GM10248 (cell line): ENCODE results near the gene SLC27A3.
A peak's percentile ranks its signal among the peaks of the same experiment; 100 is the strongest.

Source experiments
- CTCF ChIA-PET: fragments of 300-600 bp; sonication (Branson Sonifier 250); formaldehyde crosslinking; extraction: SDS; loops from one replicate; lab custom pipeline; 2021; ENCODE audit warnings: antibody characterized with exemption; lab: Yijun Ruan, JAX
- POLR2A ChIA-PET: fragments of 350-650 bp; sonication (Branson Sonifier 250); formaldehyde crosslinking; extraction: SDS; loops from one replicate; lab custom pipeline; 2020; ENCODE audit warnings: antibody characterized with exemption; lab: Yijun Ruan, JAX
- DNase-seq: peaks from one replicate; pipeline ENCODE4 v3.0.0; 2012; ENCODE audit errors: extremely low spot score
- TF ChIP-seq, protein P1 (sequence below): IDR thresholded peaks from 2 replicates; pipeline ENCODE4 v1.5.1; 2012; ENCODE audit warnings: mild to moderate bottlenecking, low read depth; ENCODE audit errors: extremely low read depth, missing control alignments, control extremely low read depth

SLC27A3 gene

DNA sequence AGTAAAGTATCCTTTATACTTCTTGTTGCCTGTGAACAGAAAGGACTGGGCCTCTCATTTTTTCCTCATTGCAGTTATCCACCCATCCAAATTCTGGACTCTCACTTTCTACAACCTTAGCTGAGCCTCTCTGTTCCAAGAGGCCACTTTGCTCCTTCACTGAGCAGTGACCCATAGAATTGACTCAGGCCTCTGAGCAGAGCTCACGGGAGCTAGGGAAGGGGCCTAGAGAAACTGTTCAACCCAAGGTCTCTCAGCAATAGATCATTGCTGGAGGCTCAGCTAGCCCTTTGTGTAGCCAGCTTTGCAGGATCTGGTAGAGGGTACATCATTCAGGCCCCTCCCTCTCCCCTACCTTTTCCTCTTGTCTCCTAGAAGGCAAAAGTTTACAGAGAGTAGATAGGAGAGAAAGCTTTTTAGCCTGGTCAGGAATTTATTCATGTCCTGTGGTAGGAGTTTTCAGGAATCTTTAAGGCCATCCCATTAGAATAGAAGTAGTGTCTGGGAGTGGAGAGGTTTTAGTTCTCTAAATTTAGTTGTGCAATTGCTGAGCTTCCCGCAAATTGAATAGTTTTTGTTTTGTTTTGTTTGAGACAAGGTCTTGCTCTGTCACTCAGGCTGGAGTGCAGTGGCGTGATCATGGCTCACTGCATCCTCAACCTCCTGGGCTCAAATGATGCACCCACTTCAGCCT lies 40.7 kb upstream of the SLC27A3 start:
- ChIA-PET CTCF (interaction anchor here (0.8 to 3.9 kb wide), 9 partner anchors 9 to 162 kb away, joined by 3 to 27 read pairs (median 4); no protein-coding TSS in a partner anchor), POLR2A (interaction anchor here (0.8 to 1.3 kb wide), 4 partner anchors 9 to 257 kb away, joined by 3 to 5 read pairs (median 4); partner anchors contain the start of gene CHTOP)
- DNase-seq, result no peak
- TF ChIP-seq, protein P1, sequence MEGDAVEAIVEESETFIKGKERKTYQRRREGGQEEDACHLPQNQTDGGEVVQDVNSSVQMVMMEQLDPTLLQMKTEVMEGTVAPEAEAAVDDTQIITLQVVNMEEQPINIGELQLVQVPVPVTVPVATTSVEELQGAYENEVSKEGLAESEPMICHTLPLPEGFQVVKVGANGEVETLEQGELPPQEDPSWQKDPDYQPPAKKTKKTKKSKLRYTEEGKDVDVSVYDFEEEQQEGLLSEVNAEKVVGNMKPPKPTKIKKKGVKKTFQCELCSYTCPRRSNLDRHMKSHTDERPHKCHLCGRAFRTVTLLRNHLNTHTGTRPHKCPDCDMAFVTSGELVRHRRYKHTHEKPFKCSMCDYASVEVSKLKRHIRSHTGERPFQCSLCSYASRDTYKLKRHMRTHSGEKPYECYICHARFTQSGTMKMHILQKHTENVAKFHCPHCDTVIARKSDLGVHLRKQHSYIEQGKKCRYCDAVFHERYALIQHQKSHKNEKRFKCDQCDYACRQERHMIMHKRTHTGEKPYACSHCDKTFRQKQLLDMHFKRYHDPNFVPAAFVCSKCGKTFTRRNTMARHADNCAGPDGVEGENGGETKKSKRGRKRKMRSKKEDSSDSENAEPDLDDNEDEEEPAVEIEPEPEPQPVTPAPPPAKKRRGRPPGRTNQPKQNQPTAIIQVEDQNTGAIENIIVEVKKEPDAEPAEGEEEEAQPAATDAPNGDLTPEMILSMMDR, result no peak

DNA sequence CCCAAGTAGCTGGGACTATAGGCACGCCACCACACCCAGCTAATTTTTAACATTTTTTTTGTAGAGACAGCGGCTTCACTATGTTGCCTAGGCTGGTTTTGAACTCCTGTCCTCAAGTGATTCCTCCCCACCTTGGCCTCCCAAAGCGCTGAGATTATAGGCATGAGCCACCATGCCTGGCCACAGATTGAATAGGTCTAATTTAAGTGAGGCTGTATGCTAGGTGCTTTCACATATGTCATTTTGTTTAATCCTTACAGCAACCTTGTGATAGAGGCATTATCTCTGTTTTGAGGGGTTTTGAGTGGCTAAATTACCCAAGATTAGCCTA lies 40.2 kb upstream of the SLC27A3 start:
- no peak for DNase-seq
- ChIA-PET POLR2A (interaction anchor here (0.8 to 1.3 kb wide), 3 partner anchors 9 to 101 kb away, joined by 3 to 4 read pairs (median 3); partner anchors contain the start of gene CHTOP), CTCF (interaction anchor here (0.8 to 3.9 kb wide), 9 partner anchors 8 to 163 kb away, joined by 3 to 27 read pairs (median 4); no protein-coding TSS in a partner anchor)
- TF ChIP-seq, protein P1, result no peak

DNA sequence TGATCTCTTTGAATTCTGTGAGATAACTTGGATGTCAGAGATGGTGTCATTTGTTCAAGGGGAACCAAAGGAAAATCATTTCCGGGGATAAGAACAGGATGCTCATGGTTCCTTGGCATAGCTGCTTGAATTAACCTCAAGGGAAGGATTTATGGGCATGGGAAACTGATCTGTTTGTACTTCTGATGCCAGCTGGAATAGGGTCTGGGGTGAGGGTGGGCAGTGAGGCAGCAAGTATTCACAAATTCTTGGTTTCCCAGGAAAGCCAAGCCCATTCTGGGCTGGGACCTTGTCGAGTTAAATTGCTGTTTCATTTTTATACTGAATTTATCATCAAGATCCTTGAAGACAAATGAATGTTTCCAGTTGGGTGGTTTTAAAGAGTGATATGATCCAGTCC lies 33.2 kb upstream of the SLC27A3 start:
- ChIA-PET CTCF (interaction anchor here (1.1 to 4.5 kb wide), 4 partner anchors 9 to 245 kb away, joined by 3 to 27 read pairs (median 4); no protein-coding TSS in a partner anchor), POLR2A (no interaction called here)
- DNase-seq, result no peak
- TF ChIP-seq, protein P1, result no peak

DNA sequence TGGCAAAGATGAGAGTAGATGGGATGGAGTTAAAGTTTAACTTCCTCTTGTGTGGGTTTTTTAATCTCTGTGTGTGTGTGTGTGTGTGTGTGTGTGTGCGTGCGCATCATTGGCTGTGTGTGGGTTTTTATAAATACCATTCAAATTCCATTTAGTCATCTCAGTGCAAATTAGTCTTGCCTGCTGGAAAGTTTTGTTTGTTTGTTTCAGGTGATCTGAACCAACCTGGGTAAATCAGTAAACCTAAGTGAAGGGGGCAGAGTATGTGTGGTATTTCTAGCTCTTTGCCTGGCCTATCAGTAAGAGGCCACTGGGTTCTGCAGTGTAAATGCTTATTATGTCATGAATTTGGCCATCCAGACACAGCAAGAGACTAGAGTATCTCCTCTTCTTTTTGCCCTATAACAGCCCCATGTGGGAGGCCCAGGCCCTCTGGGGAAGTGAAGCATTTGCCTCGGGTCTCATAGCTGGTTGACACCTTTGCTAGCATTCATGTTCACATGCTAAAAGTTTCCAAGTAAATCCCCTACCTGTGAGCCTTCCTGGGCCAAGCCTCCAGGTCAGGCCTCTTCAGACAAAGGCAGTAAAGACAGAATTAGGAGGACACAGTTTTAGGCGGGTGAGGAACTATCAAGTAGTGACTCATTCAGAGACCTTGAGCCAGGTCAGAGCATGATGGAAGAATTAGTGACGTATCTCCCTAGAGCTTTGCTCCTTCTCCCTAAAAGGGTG lies 32.6 kb upstream of the SLC27A3 start:
- ChIA-PET CTCF (interaction anchor here (1.0 to 4.5 kb wide), 7 partner anchors 8 to 210 kb away, joined by 3 to 27 read pairs (median 3); partner anchors contain the start of gene ILF2), POLR2A (interaction anchor here (0.7 kb wide), 1 partner anchor 60 kb away, joined by 4 read pairs; no protein-coding TSS in a partner anchor)
- TF ChIP-seq, protein P1, result no peak
- peak; percentile 53 for DNase-seq

DNA sequence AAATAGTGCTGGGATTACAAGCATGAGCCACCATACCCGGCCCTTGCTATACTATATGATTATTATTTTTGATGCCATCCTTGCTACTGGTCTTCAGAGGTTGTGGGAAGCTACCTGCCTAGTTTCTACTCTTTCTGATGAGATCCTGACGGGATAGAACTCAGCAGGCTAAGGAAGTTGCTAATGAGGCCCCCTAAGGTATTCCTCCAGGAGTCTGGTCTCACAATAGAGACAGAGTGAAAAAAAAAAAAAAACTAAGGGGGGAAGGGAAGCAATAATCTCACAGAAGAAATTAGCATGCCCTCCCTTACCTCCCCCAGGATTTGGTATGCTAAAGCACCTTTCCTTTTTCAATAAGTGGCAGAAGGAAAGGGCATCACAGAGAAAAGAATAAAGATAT lies 29.8 kb upstream of the SLC27A3 start:
- TF ChIP-seq, protein P1, result no peak
- no peak for DNase-seq
- ChIA-PET POLR2A (interaction anchor here (1.2 kb wide), 1 partner anchor 245 kb away, joined by 3 read pairs; the partner anchor contains the start of gene RPS27), CTCF (interaction anchor here (0.6 to 4.5 kb wide), 6 partner anchors 9 to 68 kb away, joined by 3 to 27 read pairs (median 4); no protein-coding TSS in a partner anchor)

DNA sequence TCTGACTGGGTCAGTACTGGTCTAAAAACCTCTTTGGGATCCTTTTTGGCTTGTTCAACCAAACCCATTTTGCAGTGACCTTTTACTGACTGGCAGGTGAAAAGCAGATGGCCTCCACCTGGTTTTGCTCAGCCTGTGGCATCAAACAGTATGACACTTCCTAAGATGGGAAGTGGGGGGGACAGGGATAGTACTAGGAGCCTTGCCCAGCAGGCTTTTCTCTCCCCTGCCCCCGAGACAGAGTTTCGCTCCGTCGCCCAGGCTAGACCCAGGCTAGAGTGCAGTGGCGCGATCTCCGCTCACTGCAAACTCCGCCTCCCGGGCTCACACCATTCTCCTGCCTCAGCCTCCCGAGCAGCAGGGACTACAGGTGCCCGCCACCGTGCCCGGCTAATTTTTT lies 29.0 kb upstream of the SLC27A3 start:
- ChIA-PET CTCF (interaction anchor here (0.8 to 1.0 kb wide), 2 partner anchors 10 to 70 kb away, joined by 3 read pairs; no protein-coding TSS in a partner anchor), POLR2A (interaction anchor here (0.9 kb wide), 1 partner anchor 14 kb away, joined by 3 read pairs; no protein-coding TSS in a partner anchor)
- DNase-seq, result no peak
- TF ChIP-seq, protein P1, result no peak
